ENCODE results near the gene USP37.

Gene USP37, protein sequence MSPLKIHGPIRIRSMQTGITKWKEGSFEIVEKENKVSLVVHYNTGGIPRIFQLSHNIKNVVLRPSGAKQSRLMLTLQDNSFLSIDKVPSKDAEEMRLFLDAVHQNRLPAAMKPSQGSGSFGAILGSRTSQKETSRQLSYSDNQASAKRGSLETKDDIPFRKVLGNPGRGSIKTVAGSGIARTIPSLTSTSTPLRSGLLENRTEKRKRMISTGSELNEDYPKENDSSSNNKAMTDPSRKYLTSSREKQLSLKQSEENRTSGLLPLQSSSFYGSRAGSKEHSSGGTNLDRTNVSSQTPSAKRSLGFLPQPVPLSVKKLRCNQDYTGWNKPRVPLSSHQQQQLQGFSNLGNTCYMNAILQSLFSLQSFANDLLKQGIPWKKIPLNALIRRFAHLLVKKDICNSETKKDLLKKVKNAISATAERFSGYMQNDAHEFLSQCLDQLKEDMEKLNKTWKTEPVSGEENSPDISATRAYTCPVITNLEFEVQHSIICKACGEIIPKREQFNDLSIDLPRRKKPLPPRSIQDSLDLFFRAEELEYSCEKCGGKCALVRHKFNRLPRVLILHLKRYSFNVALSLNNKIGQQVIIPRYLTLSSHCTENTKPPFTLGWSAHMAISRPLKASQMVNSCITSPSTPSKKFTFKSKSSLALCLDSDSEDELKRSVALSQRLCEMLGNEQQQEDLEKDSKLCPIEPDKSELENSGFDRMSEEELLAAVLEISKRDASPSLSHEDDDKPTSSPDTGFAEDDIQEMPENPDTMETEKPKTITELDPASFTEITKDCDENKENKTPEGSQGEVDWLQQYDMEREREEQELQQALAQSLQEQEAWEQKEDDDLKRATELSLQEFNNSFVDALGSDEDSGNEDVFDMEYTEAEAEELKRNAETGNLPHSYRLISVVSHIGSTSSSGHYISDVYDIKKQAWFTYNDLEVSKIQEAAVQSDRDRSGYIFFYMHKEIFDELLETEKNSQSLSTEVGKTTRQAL

DNA sequence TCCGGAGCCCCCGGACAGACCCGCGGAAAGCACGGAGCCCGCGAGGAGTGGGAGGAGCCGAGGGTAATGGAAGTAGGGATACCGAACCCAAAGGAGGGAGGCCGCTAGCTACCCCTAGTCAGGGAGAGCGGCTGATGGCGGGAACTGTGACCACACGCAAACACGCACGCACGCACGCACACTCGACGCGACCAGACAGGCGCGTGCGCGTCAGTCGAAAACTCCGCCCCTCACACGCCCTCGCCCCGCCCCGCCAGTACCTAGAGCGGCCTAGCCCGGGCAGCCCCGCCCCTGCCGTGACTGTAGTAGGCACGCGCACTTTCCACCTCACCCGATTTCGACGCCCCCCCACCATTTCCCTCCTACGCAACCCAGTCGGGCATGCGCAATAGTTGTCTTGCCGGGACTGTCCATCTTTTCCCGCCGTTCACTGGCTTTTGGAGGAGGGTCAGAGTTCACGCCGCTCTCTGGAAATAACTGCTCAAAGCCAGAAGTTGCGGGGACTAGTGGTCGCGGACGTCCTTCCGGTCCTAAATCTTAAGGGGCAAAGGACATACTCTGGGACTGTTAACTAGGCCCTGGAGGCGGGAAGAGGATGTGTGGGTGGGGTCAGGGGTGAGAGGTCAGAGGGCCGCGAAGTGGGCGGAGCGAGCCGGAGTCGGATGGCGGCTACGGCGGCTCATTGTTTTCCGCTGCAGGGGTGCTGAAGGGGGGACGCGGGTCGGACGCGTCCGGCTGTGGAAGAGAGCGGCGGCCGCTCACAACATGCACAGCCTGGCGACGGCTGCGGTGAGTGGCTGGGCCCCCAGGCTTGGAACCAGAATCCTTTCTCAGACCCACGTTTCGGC is at the start of gene USP37, which contains the start of gene CNOT9:
Gene USP37 (minus strand): TSS at position 162 of the 848 bp plus-strand sequence. CDS start 9,698 bp downstream, outside the sequence.
Gene CNOT9 (plus strand): TSS at position 650 of the 848 bp plus-strand sequence. CDS start 116 bp downstream, at position 766.
- DNase-seq (ENCODE audit: low read depth in 2 of 2, low spot score in 1 of 2), result peak; percentile 100

DNA sequence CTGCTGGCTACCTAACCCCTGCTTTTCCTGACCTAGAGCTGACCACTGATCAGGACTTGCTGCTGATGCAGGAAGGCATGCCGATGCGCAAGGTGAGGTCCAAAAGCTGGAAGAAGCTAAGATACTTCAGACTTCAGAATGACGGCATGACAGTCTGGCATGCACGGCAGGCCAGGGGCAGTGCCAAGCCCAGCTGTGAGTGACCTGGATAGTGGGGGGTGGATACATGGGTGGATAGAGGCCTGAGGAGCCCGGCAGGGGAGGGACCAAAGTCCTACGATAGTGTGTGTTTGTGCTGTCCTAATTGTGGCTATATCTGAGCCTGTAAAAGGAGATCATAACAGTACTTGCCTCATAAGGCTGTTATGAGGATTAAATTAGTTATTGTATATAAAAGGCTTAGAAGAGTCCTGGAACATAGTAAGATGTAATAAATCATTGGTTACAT is 47.7 kb upstream of the USP37 start:
- DNase-seq (ENCODE audit: low read depth in 2 of 2, low spot score in 1 of 2), result no peak

DNA sequence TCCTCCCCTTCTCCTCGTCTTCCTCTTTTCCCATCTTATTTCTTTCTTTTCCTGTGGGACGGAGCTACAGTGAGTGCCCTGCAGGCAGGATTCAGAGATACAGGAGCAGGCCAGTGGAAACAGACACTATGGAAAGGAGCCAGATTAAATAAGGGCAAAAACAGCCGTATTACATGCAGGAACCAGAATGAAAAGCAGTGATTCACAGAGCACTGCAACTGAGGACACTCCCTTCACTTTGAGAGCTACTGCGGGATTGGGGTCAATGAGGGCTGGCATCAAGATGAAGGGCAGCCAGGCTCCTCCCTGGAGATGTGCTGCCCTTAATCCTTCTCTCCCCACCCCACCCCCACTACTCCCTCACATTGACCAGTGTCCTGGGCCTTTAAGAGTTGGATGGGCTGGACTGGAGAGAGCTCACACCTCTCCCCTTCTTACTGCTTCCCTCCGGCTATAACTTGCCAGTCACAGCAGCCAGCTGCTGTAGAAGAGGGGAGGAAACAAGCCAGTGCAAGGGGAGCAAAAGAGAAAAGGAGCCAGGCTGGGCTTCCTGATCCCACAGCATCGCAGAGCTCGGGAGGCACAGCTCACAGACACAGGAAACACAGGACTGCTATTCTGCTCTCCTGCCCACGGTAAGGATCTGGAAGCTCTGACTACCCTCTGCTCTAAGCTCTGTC is 39.4 kb upstream of the USP37 start, which contains the start of gene PLCD4:
Gene PLCD4 (plus strand): TSS at position 464 of the 680 bp plus-strand sequence. CDS start 7,841 bp downstream, outside the sequence.
- no peak for DNase-seq (ENCODE audit: low read depth in 2 of 2, low spot score in 1 of 2)

DNA sequence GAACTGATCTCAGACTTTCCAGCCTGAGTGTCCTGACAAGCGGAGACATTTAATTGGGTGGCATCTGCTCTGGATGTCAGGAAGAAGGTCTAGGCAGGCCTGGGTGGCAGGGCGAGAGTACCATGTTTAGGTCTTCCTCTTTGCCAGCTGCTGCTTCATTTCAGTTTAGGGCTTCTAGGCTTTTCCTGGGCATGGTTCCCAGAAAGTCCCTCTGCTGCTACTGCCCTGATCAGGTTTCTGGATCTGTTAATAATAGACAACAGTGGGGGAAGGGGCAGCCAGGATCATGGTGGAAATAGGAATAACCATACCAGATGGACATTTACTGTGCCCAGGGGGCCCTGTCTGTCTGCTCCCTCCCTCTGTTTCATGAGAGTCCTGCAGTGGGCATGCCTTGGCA is 37.3 kb upstream of the USP37 start:
- DNase-seq (ENCODE audit: low read depth in 2 of 2, low spot score in 1 of 2), result no peak

DNA sequence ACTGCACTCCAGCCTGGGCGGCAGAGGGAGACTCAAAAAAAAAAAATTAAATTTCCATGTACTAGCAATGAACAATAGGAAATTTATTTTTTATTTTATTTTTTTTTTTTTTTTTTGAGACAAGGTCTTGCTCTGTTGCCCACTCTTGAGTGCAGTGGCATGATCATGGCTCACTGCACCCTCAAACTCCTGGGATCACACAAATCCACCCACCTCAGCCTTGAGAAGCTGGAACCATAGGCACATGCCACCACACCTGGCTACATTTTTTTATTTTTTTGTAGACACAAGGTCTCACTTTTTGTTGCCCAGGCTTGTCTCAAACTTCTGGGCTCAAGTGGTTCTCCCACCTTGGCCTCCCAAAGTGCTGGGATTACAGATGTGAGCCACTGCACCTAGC is 17.4 kb upstream of the USP37 start:
- no peak for DNase-seq (ENCODE audit: low read depth in 2 of 2, low spot score in 1 of 2)

DNA sequence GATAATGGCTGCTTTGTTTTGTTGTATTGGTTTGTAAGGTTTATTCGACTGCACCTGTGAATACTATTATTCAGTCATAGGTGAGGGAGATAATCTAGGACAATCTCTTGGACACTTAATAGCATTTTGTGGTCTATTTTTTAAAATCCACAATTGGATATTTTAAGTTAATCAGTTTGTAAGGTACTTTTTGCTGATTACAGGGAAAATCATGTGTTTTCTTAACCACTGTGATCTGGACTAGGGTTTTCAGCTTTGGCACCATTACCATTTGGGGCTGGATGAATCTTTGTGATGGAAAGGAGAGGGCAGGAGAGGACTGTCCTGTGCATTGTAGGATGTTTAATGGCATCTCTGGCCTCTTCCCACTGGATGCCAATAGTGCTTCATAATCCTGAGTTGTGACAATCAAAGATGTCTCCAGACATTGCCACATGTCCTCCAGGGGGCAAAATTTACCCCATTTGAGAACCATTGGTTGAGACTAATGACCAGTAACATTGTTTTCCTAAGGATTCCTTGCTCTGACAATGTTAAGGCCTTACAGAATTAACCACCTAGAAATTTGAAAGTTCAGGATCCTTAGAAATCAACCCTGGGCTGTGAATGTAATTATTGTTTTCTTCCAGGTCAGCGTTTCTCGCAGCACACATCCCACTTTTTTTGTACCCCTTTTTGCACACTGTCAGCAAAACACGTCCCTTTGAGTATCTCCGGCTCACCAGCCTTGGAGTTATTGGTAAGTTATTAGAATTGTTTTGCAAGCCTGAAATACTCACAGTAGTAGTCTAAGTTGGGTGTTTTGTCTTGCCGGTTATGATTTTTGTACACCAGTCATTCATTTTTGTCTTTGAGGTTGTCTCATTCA is 16.1 kb upstream of the USP37 start:
- no peak for DNase-seq (ENCODE audit: low read depth in 2 of 2, low spot score in 1 of 2)

DNA sequence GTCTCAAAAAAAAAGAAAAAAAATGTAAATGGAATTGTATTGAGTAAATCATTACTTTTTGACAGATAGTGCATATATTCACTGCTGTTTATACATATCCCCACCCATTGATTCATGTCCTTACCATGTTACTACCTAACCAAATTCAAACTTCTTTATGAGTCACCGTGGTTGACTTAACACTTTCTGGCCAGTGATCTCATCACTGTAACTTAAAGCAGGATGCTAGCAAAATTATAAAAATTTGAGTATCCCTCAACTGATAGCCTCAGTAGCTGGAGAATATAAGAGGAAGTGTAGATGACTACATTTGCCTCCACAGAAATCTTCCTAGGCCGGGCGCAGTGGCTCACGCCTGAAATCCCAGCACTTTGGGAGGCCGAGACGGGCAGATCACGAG is 13.9 kb upstream of the USP37 start:
- no peak for DNase-seq (ENCODE audit: low read depth in 2 of 2, low spot score in 1 of 2)

DNA sequence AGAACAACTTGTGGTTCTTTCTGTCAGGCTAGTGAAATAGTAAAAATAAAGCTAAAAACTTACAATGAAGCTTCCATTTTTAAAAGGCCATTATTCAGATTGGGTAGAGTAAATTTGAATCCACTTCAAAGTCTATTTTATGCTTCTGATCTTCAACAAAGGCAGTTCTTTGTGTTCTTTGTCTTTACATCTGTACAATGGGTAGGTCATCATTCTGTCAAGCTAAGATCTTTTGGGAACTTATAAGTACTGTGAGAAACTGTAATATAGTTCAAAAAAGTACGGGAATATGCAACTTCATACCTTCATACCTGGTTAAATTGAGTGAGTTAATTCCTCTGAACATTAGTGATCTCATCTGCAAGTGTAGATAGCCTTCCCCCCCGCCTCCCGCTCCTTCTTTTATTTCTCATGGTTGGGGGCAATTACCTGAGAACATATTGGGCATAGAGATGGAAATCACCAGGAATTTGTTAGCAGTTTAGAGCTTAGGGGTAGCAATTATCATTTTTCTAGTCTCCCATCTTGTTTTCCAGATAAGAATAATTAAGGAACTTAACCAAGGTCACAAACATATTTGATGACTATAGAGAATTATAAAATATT is 10.2 kb upstream of the USP37 start:
- no peak for DNase-seq (ENCODE audit: low read depth in 2 of 2, low spot score in 1 of 2)

DNA sequence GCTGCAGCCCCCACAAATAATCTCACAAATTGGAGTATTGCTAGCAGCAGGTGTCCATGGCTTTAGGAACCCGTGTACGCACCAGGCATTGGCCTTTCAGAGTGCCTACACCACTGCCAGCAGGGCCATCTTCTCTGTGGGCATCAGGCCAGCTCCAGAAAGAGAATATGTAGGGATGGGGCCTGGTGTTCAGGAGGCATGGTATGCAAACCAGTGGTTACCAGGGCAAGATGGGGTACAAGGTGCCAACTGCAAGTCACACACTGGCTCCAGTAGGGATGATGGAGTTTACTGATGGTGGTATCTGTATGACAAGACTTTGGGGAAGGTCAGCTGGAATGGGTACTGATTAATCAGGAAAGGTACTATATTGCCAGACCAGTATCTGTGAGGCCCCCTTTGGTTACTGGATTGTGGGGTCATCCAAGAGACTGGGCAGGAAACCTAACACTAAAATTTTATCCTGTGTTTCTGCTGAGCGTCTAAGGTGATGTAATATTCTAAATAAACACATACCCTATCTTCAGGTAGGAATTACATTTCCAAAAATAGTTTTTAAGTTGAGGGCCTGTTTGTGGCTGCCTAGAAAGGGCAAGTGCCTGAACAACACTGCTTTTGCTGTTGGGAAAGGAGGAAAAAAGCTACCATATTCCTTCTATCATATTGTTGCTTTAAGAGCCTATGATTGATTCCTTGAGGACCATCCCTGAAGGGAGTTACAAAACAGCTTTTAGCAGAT is 9.5 kb upstream of the USP37 start:
- no peak for DNase-seq (ENCODE audit: low read depth in 2 of 2, low spot score in 1 of 2)

DNA sequence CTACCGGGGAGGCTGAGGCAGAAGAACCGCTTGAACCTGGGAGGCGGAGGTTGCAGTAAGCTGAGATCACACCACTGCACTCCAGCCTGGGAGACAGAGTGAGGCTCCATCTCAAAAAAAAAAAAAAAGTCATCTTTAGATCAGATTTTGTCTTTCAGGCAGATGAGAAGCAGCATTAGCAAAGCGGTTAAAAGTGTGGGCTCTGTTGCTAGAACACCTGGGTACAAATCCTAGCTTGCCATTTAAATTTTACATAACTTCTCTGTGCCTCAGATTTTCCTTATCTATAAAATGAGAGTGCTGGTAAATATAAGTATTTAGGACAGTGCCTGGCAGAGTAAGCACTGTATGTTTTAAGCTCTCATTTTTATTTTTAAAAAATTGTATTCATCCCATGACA is 8.7 kb upstream of the USP37 start:
- no peak for DNase-seq (ENCODE audit: low read depth in 2 of 2, low spot score in 1 of 2)

DNA sequence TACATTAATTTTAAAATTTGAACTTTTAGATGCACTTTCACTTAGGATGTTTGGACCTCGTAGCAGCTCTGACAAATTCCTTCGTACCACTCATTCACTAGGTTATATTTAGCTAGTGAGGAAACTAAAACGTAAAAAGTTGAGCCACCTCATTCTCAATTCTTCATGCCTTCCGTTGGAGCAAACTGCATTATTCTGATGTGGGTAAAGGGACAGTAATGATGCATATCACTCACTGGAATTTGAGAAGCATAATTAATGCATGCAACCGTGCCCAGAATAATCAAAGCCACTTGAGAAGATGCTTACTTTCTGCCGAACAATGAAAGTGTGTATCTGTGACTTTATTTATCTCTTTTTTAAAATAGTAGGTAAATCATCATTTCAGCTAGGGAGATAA is 2.7 kb upstream of the USP37 start:
- DNase-seq (ENCODE audit: low read depth in 2 of 2, low spot score in 1 of 2), result no peak

DNA sequence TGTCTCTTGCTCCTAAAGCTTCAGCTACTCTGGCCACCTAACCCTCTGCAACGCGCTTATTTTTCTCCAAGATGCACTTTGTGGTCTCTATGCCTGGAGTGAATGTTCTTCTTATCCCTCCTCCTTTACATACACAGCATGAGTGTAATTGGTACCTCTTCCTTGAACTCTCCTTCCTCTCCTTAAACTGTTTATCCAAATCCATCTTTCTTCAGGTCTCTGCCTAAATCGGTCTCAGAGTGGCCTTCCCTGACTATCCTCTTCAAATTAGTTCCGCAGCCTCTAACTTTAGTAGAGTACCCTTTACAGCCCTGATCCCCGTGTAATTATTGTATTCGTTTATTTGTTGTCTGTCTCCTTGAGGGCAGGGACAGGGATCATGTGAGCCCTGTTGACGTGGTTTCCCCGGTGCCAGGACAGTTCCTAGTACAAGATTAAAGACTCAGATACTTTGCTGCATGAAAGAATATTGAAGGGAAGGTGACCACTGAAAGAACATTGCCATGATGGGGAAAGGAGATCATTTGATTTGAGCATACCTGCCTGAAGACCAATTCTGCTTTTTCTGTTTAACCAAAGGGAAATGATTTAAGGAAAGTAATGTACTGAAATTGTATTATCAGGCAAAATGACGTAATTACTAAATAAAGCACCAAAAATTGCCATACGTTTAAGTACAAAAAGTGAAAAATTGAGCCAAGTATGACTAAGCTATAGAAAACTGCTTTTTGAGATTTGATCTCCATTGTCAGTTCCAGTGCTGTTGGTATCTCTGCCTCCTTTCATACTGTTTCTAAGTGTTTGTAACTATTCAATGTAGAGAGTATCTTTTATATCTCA is 1.7 kb upstream of the USP37 start:
- no peak for DNase-seq (ENCODE audit: low read depth in 2 of 2, low spot score in 1 of 2)

DNA sequence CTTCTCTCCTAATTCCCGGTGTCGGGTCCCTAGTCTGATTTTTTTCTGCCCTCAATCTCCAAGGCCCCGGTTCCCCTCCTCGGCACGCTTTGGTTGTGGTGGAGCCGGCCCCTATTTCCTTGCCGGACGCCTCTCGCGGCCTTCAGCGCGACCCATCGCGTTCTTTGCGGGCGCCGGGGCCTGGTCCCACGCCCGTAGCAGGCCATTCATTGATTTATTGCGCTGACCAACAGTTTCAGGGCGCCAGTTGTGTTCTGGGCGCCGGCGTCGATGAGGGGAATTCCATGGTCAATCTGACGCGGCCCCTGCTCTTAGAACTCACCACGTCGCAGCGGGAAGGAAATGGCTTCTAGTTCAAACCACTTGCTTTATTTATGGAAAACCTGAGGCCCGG is 884 bp upstream of the USP37 start:
- DNase-seq (ENCODE audit: low read depth in 2 of 2, low spot score in 1 of 2), result peak; percentile 23 to 50

DNA sequence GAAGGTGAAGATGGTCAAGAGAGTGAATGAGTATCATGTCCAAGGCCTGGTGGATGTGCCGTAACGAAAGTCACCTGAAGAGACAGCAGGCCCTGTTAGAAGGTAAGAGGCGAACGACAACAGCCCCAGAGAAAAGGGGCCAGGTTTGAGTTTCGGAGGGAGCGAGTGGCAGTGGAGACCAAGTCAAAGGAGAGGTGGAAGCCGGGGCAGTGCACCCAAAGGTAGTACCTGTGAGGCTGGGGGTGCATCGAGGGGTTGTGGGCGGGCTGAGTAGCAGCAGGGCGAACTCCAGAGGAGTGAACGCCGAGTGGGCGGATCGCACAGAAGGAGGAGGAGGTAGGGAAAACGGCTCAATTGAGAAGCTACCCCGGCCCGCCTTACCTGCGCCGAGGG is 358 bp downstream of the USP37 start:
- peak in 1 of 2 donors; percentile 27 for DNase-seq (ENCODE audit: low read depth in 2 of 2, low spot score in 1 of 2)

DNA sequence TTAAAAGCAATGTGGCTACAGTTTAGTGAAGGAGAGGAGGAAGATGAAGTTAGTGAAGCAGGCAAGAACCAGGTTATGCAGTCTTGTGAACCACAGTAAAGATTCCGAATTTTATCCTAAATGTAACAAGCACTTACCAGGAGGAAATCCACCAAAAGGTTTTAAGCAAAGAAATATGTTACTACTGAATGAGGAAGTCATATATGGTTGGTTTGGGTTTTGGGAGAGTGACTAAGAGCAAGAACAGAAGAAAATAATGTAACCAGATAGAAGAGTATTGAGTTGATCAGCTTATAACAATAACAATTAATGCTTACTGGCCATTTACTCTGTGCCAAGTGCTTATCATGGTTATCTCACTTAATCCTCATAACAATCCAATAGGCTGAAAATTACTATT is 1.9 kb downstream of the USP37 start:
- DNase-seq (ENCODE audit: low read depth in 2 of 2, low spot score in 1 of 2), result no peak

DNA sequence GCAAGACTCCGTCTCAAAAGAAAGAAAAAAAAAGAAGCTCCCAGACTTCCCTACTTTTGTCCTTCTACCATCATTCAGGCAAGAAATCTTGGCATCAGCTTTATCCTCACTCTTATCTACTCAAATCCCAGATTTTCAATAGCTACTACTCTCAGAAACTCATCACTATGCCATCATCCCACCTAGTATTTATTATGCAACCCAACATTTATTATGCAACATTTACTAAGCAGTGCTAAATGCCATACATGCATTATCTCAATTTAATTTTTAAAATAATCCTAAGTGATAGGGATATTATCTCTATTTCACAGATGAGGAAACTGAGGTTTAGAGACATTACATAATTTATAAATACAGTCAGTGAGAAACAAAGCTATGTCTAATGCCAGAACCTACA is 4.1 kb downstream of the USP37 start:
- DNase-seq (ENCODE audit: low read depth in 2 of 2, low spot score in 1 of 2), result no peak

DNA sequence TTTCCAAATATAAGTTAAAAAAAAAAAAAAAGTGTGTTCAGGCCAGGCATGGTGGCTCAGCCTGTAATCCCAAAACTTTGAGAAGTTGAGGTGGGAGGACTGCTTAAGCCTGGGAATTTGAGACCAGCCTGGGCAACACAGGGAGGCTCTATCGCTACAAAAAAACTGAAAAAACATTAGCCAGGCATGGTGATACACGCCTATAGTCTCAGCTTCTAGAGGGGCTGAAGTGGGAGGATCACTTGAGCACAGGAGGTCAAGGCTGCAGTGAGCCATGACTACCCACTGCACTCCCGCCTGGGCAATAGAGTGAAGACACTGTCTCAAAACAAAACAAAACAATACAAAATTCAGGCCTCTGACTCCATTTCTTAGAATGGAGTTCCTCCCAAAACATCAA is 9.2 kb downstream of the USP37 start:
- DNase-seq (ENCODE audit: low read depth in 2 of 2, low spot score in 1 of 2), result no peak
